HG03575 (cell line): Measurements from ENCODE around the gene RBM5.

ENCODE experiments used
- ATAC-seq: cut with Tn5 transposase; IDR thresholded peaks from one replicate; pipeline ENCODE4 v1.9.1; 2021; ENCODE audit not compliant: unreplicated experiment, insufficient number of reproducible peaks, low FRiP score; ENCODE audit errors: extremely low read depth

RBM5 gene

DNA sequence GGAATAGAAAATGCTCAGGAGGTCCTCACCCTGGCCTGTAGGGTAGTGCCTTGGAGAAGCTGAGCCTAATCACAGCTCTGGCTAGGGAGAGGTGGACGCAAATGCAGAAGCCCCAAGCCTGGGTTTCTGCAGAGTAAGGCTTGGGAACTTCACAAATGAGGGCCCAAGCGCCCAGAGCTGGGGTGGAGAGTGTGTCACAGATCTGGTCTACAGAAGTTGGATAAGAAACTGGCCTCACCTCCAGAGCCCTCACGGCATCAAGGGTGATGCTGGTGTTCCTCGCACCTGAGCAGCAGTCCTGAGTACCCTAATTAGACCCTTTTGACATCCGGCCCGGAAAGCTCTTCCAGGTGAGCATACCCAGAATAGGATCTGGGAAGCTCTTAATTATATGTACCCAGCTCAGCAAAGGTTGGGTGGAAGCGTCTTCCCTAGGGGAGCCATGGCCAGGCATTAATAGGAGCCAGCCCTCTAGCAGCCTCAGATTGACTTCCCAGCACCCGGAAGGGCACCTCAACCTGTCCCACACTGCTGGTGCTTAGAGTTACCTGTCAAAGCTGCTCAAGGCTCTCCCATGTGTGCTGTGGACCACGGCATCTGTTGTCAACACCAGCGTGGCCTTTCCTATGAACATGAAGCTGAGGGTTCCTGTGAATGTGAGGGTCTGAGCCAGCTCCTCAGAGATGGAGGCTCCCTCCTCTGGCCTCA lies 31.8 kb downstream of the RBM5 start:
- no peak for ATAC-seq

DNA sequence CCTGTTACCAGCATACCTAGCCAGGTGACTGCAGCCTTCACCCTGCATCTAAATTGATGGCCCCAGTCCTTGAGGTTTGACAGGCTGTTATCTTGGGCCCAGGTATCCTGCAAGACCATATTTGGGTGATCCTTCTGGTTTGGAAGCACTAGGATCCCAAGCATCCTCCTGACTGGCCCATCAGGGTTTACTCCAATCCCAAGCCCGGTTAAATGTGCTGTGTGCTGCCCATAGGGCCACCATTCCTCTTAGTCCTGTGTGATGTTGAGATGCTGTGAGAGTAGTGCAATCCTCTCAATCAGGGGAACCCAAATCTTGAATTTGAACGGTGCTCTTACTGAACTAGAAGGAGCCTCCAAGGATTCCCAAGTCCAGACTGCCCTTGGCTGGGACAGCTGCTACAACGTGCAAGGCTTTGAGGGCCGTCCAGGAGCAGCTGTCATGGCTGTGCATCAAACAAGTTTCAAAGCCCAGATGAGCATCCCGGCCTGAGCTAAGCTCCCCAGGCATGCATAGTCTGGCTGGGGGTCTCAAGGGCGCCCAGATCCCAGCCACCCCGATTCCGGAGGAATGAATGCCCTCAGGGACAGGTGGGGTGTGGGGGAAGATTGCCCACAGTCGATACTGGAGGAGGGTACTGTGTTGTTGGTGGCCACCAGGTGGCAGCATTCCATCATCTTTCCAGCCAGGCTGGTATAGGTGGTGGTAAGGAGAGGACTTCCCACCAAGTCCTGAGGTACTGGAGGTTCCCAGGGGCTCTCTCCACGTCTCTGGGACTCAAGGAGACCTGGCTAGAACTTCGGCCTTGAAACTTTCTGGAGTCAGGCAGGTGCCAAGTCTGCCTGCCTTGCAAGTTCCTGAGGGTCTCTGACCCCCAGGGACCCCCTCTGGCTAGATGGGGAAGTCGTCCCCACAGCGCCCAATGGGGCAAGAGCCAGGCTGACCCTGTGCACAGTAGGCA lies 32.6 kb downstream of the RBM5 start:
- ATAC-seq: no peak

DNA sequence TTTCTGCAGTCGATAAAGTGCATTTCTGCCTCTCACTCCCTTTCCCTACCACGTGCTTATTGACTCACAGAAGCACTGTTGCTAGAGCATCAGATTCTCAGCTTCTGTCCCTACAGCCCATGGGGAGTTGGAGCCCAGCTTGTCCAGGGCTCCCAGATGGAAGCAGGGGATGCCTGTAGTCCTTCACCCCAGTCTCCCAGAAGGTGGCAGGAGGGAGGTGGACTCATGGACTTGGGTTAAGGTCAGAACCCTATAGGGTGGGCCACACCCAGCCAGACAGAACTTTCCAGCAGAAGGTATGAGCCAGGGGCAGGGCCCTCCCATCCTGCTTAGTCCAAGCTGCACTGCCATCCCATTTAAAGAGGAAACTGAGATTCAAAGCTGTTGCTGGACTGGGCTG lies 33.4 kb downstream of the RBM5 start:
- ATAC-seq: no peak

DNA sequence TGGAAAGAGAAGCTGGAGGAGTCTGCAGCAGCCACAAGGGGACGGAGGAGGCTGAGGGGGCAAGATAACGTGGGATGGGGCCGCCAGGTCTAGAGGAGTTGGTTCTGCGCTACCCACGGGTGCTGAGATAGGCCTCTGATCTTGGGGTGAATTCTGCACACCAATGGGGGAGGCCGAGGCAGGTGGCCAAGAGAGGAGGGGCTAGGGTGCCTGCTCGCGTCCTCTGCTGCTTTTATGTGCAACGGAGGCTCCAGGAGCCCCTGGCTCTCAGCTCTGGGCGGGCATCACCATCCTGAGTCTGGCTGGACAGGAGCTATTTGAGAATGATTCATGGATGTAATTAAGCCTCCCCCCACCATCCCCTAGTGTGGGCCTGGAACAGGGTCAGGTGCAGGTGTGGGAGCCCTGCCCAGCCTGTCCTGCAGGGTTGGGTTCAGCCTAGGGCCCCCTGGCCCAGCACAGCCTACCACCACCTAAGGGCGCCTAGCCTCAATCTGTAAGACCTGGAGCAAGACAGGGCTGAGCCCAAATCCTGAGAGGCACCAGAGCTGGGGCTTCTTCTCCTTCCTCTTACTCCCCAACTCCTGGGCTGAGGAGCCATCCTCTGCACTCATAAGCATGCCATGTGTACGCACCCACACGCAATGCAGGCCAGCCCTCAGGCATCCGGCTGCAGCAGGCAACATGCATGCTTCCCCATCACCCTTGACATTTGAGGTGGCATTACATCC lies 34.1 kb downstream of the RBM5 start:
- ATAC-seq: no peak

DNA sequence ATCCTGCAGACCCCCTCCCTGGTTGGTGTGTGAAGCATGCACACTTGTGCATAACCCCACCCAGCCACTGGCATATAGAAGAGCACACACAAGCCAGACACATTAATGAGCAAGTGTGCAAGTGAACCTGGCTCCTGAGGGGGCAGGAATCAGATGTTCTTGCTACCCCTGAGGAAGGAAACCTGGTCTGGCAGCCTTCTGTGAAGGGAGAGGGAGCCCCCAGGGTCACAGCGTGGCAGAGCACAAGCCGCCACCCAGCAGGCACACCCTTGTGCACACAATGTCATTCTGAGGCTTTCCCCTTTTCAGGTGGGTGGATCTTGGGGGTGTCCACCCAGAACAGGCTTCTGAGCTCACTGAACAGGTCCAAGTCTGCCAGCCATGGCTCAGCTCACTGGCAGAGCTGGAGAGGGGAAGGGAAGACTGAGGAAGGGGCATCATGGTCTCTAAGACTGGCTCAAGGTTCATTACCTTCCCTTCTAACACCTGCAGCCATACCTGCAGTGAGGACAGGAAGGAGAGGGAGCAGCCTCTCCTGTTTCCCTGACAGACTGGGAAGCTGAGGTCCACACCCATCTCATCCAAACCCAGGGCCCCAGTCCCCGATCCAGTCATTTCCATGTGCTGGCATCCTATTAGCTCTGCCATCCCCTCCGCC lies 34.8 kb downstream of the RBM5 start:
- ATAC-seq: no peak

DNA sequence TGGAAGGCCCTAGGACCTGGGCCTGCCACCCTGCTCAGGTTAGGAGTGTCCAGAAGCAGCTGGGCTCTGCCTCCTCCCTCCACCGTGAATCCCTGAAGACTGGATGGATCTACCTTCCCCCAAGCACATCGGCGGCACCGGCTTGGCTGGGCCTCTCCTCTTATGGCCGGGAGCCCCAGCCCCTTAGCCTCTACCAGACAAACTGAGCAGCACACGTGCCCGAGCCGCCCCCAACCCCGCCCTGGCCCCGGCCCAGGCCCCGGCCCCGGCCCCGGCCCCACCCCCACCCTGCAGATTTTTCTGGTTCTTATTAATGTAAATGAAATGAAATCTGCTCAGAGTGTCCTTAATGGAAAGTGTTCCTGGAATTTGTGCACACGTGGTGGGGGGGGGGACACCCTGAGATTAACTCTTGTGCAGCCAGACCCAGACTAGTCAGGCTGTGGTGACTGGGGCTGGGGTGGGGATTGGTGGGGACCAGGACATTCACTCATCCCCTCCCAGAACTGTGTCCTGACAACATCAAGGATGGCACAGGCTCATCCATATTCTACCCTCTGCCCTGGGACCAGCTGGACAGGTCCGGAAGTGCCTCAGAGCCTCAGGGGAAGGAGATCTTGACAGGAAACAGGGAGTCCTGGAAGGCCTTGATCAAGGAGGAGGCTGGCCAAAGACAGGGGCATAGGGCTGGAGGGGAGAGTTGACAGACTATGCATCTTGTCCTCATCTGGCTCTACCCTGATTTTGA lies 35.5 kb downstream of the RBM5 start:
- no peak for ATAC-seq

DNA sequence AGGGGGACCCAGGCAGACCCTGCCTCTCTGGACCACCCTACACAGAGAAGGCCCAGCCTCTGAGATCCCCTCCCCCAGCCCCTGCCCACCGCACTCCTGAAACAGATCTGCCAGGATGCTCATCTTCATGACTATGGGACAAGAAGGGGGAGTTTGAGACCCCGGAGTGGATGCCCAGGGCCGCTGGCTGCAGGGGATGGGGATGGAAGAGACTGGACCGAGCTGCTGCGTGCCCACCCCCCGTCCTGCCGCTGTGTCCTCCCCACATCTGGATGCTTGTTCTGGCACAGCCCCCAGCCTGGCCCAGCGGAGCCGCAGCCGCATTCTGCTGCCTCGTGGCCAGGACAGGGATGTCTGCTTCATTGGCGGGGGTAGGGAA lies 36.1 kb downstream of the RBM5 start:
- ATAC-seq: no peak

DNA sequence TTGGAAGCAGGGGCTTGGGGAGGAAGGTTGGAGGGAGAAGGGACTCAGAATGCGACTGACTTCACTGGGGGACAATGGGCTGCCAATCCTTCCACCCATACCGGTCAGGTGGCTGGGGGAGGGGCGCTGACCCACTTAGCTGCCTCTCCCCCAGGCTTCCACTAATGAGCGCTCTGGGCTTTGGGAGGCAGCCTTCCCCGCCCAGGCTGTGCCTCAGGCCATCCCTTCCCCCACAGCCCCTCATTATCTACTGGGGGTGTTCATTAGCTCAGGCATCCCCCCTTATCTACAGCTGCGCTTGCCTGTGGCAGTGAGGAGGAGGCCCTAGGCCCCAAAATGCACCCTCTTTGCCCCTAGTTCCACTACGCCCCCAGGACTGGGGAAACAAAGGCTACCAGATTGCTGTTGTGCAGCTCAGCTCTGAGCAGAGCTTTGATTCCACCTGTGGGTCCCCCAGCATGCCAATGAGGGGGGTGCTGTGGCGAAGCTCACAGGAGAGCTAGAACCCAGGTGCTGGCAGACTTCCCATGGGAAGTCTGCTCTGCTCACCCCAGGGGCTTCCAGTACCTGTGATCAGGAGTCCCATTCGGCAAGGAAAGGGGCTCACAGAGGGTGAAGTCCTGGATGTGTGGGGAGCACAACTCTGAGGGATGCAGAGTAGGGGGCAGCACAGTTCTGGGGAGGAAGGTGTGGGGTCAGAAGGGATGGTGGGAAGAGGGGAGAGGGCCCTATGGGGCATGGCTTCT lies 37.0 kb downstream of the RBM5 start:
- no peak for ATAC-seq

DNA sequence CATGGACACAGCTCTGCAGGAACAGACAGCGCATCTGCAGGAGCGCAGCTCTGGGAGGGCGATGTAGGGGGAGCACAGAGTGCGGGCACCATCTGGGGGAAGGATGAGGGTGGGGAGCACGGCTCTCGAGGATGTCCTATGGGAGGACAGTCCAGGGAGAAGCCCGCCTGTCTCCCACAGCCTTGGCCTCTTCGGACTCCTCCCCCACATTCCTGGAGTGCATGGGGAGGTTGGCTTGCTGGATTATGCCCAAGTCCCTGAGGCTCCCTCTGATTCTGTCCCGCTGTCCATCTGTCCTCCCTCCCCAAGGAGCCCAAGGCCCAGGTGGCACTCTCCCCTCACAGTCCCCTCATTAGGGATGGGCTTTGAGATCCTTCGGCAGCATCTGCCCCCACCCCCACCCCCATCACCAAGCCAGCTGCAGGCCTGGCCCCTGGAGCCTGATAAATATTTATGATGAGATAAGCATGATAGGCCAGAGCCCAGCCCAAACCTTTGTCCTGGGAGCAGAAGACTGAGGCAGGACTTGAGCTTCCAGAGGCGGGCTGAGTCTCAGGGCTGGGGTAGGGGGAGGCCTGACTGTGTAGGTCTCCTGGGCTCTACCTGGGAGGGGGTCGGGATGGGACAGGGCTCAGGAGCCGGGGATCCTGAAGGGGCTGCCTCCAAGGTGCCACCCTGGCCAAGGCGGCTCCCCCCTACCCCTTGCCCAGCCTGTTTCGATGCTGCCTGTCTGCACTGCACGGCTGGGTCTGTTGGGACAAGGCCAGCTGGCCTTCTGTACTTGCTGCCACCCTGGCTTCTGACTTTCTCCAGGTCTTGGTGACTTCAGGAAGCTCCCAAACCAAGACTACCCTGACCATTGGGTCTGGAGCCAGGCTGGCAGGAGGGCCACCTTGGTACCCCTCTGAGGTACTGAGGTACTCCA lies 37.8 kb downstream of the RBM5 start:
- no peak for ATAC-seq

DNA sequence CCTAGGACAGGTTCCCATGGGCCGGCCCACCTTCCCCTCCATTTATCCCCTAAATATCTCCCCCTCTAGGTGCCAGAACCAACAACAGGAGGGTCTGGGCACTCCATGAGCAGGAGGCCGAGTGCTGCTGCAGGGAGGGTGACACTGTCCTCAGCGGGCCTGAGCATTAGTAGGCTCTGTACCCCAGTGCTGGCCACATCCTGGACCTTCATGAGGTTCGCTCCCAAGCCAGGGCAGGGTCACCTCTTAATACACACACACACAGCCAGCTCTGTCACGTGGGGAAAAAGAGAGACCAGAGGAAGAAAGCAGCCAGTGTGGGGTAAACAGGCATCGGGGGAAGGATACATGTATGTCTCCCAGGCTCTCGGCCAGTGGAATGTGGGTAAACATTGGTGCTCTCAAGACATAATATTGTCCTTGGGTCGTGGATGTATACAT lies 38.6 kb downstream of the RBM5 start:
- ATAC-seq: no peak

DNA sequence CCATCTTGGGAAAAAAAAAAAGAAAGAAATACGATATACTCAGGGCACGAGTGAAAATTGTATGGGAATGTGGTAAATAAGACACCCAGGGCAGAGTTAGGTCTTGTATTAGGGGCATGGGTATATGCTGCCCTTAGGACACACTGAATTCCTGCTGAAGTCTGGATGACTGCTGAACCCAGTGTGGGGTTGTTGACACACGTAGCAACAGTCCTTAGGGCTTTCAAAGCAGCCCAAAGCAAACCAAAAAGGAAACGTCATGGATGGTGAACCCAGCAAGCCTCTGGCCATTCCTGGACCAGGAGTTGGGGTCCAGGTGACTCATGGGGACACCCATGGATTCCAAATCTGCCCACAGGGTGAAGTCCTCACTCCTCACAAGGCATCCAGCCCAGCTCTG lies 39.3 kb downstream of the RBM5 start:
- ATAC-seq: no peak

DNA sequence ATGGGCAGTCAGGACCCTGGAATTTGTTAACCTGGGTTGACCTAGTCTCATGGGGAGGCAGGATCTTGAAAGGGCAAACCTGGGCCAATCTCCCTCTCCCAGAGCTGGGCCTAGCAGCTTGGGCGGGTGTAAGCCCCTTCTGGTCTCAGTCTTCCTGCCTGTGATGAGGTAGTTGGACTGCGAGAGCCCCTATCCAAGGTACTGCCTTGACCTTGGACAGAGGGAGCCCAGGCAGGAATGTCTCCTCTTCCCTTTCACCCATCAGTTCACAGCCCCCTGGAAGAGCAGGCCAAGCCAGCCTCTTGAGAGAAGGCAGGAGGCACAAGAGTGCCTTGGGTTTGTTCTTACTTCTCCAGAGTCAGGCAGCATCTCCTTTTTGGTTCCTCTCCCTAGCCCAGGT lies 41.7 kb downstream of the RBM5 start:
- ATAC-seq: no peak

DNA sequence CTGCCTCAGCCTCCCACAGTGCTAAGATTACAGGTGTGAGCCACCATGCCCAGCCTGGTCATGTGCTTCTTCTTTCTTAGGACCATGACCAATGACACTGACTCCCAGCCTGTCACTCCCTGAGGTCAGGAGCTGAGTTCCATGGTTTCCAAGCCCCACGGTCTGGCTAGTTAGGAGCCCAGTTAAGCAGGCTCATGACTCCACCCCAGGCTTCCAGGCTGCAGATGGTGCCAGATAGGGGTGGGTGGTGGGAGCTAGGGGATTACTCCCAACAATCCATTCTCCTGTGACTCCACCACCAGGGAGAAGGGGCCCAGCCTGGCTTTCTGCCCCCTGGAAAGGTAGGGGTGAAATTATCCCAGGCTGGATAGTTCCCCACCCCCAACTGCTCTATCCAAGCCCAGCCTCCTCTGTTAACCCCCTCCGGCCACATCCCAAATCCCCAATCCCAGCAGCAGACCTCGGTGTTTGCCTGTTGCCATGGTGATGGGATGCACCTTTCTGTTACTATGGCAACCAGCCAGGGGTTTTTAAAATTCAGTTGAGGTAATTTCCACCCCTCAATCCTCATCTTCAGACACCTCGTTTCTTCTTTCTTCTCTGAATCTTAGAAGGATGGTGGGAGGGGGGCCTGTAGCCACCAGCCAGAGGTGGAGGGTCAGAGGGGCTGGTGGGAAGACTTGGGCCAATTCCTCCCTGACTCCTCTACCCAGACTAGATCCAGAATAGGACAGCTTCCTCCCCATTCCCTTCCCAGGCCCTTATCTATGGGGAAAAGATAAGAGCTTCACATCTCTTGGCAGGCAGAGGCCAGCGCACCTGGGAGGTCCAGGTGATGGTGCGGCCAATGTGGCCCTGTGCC lies 43.9 kb downstream of the RBM5 start:
- no peak for ATAC-seq

DNA sequence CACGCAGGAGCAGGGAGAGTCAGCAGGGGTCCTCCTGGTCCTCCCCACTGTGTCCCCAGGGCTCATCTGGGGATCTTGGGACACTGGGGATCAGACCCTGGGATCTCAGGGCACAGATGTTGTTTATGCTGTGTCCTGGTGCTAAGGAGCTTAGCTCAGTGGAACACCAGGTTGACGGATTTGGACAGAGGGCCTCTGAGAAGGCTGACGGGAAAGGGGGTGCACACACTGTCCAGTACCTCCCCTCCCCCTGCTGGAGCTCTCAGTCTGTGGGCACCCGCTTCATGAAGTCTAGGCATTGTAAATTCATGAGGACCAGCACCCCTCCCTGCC lies 44.5 kb downstream of the RBM5 start:
- no peak for ATAC-seq

DNA sequence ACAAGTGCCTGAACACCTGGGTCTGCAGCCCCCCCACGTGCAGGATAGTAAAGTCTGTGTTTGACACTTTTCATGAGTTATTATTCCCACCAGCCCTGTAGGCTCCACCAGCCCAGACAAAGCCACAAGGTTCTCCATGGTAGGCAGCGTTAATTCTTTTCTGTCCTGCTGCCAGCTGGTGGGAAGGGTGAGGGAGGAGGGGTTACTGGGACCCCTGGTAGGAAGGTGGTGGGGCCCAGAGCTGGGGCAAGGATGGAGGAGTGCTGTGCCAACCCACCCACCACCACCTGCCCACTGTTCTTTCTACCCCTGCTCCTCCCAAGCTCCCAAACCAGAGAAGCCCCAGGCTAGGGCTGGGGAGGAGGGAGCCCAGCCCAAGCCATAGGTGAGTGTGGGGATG lies 45.6 kb downstream of the RBM5 start:
- ATAC-seq: no peak

DNA sequence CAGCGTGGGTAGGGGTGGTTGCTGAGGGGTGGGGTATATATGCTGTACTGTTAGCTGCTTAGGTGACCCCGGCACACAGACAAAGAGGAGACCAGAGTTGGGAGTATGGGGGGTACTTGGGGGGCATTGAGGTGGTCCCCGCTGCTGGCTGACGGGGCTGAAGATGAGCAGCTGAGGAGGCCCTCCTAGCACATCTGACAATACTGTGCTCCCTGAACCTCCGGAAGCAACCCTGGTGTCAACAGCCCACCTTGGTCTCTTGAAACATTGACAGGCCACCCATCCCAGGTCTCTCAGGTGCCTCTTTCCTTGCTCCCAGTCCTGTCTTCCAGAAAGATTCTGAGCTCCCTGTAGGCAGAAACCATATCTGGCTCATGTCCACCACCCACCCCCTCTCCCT lies 47.2 kb downstream of the RBM5 start:
- no peak for ATAC-seq
